ENCODE measurements around the gene TCEA2. TPM values are rescaled to one million over a fixed set of nuclear protein-coding genes. Genes with fewer than 3 reads are reported as not detected.

The TCEA2 gene
- total RNA-seq, 6 experiments from 2014 or later: 14.8 to 45.6 (median 28.6) TPM

GRCh38 chr20:64023361-64024140 is 39.4 kb upstream of the TCEA2 start:
- intact Hi-C loops (cut with DNase I): no loop called here
- H3K27ac ChIP-seq: peak overlapping the region in 1 of 3 donors; percentile 59
- no peaks in the 10 kb centered on the region for H3K27me3 ChIP-seq
- H3K4me3 ChIP-seq: no peak overlapping the region
- TF ChIP-seq POLR2A (IDR thresholded peaks at IDR 0.05) (no peak), CTCF (IDR thresholded peaks at IDR 0.05) (no peak)
- H3K4me1 ChIP-seq: peaks cover 0 to 28% (median 13%) of the 10 kb centered on the region in 4 donors
- 61% methylated on average over 10 of the region's 15 CpGs for WGBS (ENCODE audit: insufficient coverage, low coverage, low lambda C conversion rate, missing lambda C conversion rate)
- H3K9me3 ChIP-seq: no peaks in the 10 kb centered on the region
- H3K36me3 ChIP-seq: peaks cover 0 to 67% (median 26%) of the 10 kb centered on the region in 4 donors
- peak in 1 of 3 donors; percentile 61 for DNase-seq
- ATAC-seq: peak; percentile 3 to 47 (median 24)

- Histone ChIP-seq H3K27me3 (no peaks in the 10 kb centered on the region), H3K4me3 (no peak overlapping the region), H3K4me1 (peaks cover 0 to 28% (median 13%) of the 10 kb centered on the region in 4 donors), H3K9me3 (no peaks in the 10 kb centered on the region), H3K27ac (peak overlapping the region in 2 of 3 donors; percentile 47 to 59), H3K36me3 (peaks cover 0 to 67% (median 29%) of the 10 kb centered on the region in 4 donors)
- intact Hi-C loops (cut with DNase I): no loop called here
- WGBS (ENCODE audit: insufficient coverage, low coverage, low lambda C conversion rate, missing lambda C conversion rate): 54% methylated on average over 12 of the region's 17 CpGs
- ATAC-seq: peak; percentile 78 to 83 (median 82)
- TF ChIP-seq POLR2A (IDR thresholded peaks at IDR 0.05) (no peak), CTCF (IDR thresholded peaks at IDR 0.05) (no peak)
- peak; percentile 69 to 86 (median 76) for DNase-seq
Measured at GRCh38 chr20:64024141-64024990, 38.6 kb upstream of the TCEA2 start.

GRCh38 chr20:64025101-64025825 is 37.7 kb upstream of the TCEA2 start:
- TF ChIP-seq POLR2A (IDR thresholded peaks at IDR 0.05) (peak; percentile 36), CTCF (IDR thresholded peaks at IDR 0.05) (no peak)
- peaks cover 0 to 28% (median 13%) of the 10 kb centered on the region in 4 donors for H3K4me1 ChIP-seq
- intact Hi-C loops (cut with DNase I): no loop called here
- DNase-seq: peak; percentile 82 to 91 (median 86)
- H3K4me3 ChIP-seq: no peak overlapping the region
- peak; percentile 71 to 86 (median 84) for ATAC-seq
- 57% methylated on average over 9 of the region's 18 CpGs for WGBS (ENCODE audit: insufficient coverage, low coverage, low lambda C conversion rate, missing lambda C conversion rate)
- peak overlapping the region in 1 of 3 donors; percentile 59 for H3K27ac ChIP-seq
- no peaks in the 10 kb centered on the region for H3K9me3 ChIP-seq
- H3K36me3 ChIP-seq: peaks cover 0 to 66% (median 33%) of the 10 kb centered on the region in 4 donors
- no peaks in the 10 kb centered on the region for H3K27me3 ChIP-seq

DNA sequence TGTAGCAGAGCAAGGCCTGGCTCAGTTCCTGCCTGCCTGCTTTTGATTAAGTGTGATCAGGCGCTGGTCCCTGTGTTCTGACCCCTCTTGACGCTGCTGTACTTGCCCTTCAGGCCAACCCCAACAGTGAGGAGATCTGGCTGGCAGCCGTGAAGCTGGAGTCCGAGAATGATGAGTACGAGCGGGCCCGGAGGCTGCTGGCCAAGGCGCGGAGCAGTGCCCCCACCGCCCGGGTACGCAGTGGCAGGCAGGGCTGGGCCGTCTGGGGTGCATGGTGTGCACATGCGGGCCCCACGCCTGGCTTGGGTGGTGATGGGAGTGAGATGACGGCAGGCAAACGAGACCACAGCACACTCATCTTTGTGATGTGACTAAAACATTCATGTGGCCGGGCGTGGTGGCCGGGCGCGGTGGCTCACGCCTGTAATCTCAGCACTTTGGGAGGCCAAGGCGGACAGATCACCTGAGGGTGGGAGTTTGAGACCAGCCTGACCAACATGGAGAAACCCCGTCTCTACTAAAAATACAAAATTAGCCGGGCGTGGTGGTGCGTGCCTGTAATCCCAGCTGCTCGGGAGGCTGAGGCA is 37.1 kb upstream of the TCEA2 start:
- no peak for TF ChIP-seq POLR2A (IDR thresholded peaks at IDR 0.05)
- no peak for TF ChIP-seq CTCF (IDR thresholded peaks at IDR 0.05)
- no peaks in the 10 kb centered on the region for H3K27me3 ChIP-seq
- WGBS (ENCODE audit: insufficient coverage, low coverage, low lambda C conversion rate, missing lambda C conversion rate): 98% methylated on average over 9 of the region's 29 CpGs
- DNase-seq (no peak), ATAC-seq (no peak)
- H3K4me1 ChIP-seq: peaks cover 0 to 28% (median 13%) of the 10 kb centered on the region in 4 donors
- H3K4me3 ChIP-seq: no peak overlapping the region
- peaks cover 0 to 72% (median 36%) of the 10 kb centered on the region in 4 donors for H3K36me3 ChIP-seq
- H3K9me3 ChIP-seq: no peaks in the 10 kb centered on the region
- intact Hi-C loops (cut with DNase I): no loop called here
- no peak overlapping the region for H3K27ac ChIP-seq
